ENCODE measurements around the gene VPS11. TPM values are rescaled to one million over a fixed set of nuclear protein-coding genes. Genes with fewer than 3 reads are reported as not detected.
A peak's percentile ranks its signal among the peaks of the same experiment; 100 is the strongest.

The VPS11 gene
- total and polyA plus RNA-seq, 2 donors from 2014 or later, result 40.0 to 40.8 TPM

DNA sequence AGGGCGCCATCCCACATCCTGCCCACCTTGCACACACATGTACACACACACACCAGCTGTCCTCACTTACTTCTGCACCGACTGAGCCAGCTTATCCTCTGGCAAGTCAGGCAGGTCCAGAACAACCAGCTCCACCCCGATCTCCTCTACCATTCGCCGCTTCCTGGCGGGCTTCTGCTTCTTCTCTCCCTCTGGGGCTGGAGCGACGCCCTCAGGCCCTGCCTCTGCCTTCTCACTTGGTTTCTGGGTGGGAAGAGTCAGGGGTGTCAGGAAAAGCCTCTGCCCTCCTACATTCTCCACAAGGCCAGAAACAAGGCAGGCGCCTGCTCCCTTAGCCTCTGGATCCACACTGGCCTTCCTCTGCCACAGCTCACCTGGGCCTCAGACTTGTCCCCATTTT, 19.0 kb upstream of the VPS11 start:
- no peak overlapping the region for H3K27ac ChIP-seq (ENCODE audit: low read depth in 2 of 2, low read length in 2 of 2)
- TF ChIP-seq, protein P1, sequence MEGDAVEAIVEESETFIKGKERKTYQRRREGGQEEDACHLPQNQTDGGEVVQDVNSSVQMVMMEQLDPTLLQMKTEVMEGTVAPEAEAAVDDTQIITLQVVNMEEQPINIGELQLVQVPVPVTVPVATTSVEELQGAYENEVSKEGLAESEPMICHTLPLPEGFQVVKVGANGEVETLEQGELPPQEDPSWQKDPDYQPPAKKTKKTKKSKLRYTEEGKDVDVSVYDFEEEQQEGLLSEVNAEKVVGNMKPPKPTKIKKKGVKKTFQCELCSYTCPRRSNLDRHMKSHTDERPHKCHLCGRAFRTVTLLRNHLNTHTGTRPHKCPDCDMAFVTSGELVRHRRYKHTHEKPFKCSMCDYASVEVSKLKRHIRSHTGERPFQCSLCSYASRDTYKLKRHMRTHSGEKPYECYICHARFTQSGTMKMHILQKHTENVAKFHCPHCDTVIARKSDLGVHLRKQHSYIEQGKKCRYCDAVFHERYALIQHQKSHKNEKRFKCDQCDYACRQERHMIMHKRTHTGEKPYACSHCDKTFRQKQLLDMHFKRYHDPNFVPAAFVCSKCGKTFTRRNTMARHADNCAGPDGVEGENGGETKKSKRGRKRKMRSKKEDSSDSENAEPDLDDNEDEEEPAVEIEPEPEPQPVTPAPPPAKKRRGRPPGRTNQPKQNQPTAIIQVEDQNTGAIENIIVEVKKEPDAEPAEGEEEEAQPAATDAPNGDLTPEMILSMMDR (IDR thresholded peaks at IDR 0.05; ENCODE audit: borderline replicate concordance, extremely low read depth, insufficient read depth), result no peak
- no peak for DNase-seq
- intact Hi-C loops (cut with DNase I), result no loop called here
- H3K9ac ChIP-seq (ENCODE audit: low read length in 3 of 3), result no peak overlapping the region
- no peak overlapping the region for H3K4me3 ChIP-seq (ENCODE audit: low read length in 3 of 3)
- peaks cover 0 to 63% (median 55%) of the 10 kb centered on the region in 3 donors for H3K36me3 ChIP-seq (ENCODE audit: control insufficient read depth in 2 of 3, insufficient read depth in 3 of 3, low read length in 3 of 3)
- H3K9me3 ChIP-seq (ENCODE audit: control insufficient read depth in 2 of 3, insufficient read depth in 1 of 3, low read length in 3 of 3), result no peaks in the 10 kb centered on the region
- no peaks in the 10 kb centered on the region for H3K4me1 ChIP-seq (ENCODE audit: control insufficient read depth in 2 of 3, insufficient read depth in 2 of 3, low read depth in 1 of 3, low read length in 3 of 3)
- no peaks in the 10 kb centered on the region for H3K27me3 ChIP-seq (ENCODE audit: control insufficient read depth, insufficient read depth, low read length)
- FAIRE-seq, result no peak

DNA sequence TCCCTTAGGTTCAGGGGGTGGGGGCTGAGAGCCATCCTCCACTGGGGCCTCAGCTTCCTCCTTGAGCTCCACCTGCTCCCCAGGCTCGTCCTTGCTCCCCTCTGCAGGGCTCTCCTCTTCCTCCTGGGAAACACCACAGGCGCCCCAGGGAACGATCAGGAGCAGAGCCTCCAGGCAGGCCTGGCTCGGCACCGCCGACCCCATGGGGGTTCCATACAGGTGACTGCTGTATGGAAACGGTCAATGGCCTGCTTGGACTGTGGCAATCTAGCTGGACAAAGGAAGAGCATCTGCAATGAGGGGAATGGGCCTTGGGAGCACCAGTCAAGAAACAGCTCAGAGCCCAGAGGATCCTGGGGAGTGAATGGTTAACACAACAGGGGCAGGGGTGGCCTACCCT, 18.5 kb upstream of the VPS11 start:
- TF ChIP-seq, protein P1 (IDR thresholded peaks at IDR 0.05; ENCODE audit: borderline replicate concordance, extremely low read depth, insufficient read depth), result no peak
- intact Hi-C loops (cut with DNase I), result no loop called here
- Histone ChIP-seq H3K27me3 (ENCODE audit: control insufficient read depth, insufficient read depth, low read length) (no peaks in the 10 kb centered on the region), H3K4me1 (ENCODE audit: control insufficient read depth in 2 of 3, insufficient read depth in 2 of 3, low read depth in 1 of 3, low read length in 3 of 3) (no peaks in the 10 kb centered on the region), H3K9ac (ENCODE audit: low read length in 3 of 3) (no peak overlapping the region), H3K36me3 (ENCODE audit: control insufficient read depth in 2 of 3, insufficient read depth in 3 of 3, low read length in 3 of 3) (peaks cover 0 to 67% (median 59%) of the 10 kb centered on the region in 3 donors), H3K4me3 (ENCODE audit: low read length in 3 of 3) (no peak overlapping the region), H3K9me3 (ENCODE audit: control insufficient read depth in 2 of 3, insufficient read depth in 1 of 3, low read length in 3 of 3) (no peaks in the 10 kb centered on the region), H3K27ac (ENCODE audit: low read depth in 2 of 2, low read length in 2 of 2) (no peak overlapping the region)
- DNase-seq, result peak in 1 of 5 donors; percentile 48
- FAIRE-seq, result no peak

DNA sequence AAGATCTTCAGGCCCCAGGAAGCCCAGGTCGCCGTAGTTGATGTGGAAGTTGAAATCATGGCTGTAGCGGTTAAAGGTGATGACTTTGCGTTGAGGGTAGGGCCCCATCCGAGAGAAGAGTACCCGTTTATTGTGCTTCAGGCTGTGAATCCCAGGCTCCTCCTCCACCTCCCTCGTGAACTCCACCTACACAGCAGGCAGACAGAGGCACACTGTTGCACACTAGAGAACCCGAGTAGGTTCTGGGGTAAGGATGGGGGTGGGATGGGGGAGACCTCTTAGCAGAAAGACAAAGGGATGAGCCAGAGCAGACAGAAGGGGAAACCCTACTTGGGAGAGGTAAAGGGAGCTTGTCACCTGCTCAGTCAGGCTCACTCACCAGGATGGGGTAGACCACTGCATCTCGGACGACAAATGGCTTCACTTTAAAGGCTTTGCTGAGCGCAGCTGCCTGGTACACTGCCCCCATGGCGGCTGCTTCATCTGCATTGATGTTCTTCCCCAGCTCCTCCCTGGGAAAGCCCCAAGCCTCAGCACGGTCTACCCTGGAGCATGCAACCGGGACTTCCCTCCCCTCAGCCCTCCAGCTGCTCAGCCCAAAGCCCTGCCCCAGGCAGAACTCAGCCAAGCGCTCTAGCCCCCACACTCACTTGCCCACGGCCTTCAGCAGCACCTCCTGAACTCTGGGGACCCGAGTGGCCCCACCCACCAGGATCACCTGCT, 16.0 kb upstream of the VPS11 start:
- H3K4me3 ChIP-seq (ENCODE audit: low read length in 3 of 3), result no peak overlapping the region
- no peaks in the 10 kb centered on the region for H3K27me3 ChIP-seq (ENCODE audit: control insufficient read depth, insufficient read depth, low read length)
- FAIRE-seq (no peak), DNase-seq (peak in 1 of 5 donors; percentile 39)
- peaks cover 0 to 9% (median 5%) of the 10 kb centered on the region in 3 donors for H3K4me1 ChIP-seq (ENCODE audit: control insufficient read depth in 2 of 3, insufficient read depth in 2 of 3, low read depth in 1 of 3, low read length in 3 of 3)
- TF ChIP-seq, protein P1 (IDR thresholded peaks at IDR 0.05; ENCODE audit: borderline replicate concordance, extremely low read depth, insufficient read depth), result no peak
- no peak overlapping the region for H3K27ac ChIP-seq (ENCODE audit: low read depth in 2 of 2, low read length in 2 of 2)
- no peaks in the 10 kb centered on the region for H3K9me3 ChIP-seq (ENCODE audit: control insufficient read depth in 2 of 3, insufficient read depth in 1 of 3, low read length in 3 of 3)
- H3K36me3 ChIP-seq (ENCODE audit: control insufficient read depth in 2 of 3, insufficient read depth in 3 of 3, low read length in 3 of 3), result peaks cover 0 to 64% (median 62%) of the 10 kb centered on the region in 3 donors
- intact Hi-C loops (cut with DNase I), result no loop called here
- H3K9ac ChIP-seq (ENCODE audit: low read length in 3 of 3), result no peak overlapping the region

Measured in kidney (tissue), 14 donors.